Left kidney (tissue), 8 donors: ENCODE measurements around the gene IL1RAPL1. TPM values are rescaled to one million over a fixed set of nuclear protein-coding genes. Genes with fewer than 3 reads are reported as not detected.

Experiments used
- DNase-seq: peaks from one replicate; pipeline ENCODE4 v3.0.0-alpha.2; 2013
- long read RNA-seq, 8 donors: transcript quantifications; one replicate each; lab custom pipeline, GENCODE V29; 2026
- polyA plus RNA-seq: library from polyadenylated mRNA; unstranded; fragments of 120-200 nt; gene quantifications from one replicate; pipeline ENCODE4 v1.2.1, GENCODE V29; 2013; ENCODE audit not compliant: insufficient read length

Gene IL1RAPL1
- 2.5 TPM for polyA plus RNA-seq
- long read RNA-seq, donor 1, partial matches to known transcripts, result 0 of 1 reads
- long read RNA-seq, donor 1, other reads (novel, unspliced or antisense), result 0 of 1 reads
- long read RNA-seq, donor 2, result 0 reads
- long read RNA-seq, donor 3, result 0 reads
- long read RNA-seq, donor 4, result 0 reads
- long read RNA-seq, donor 5, result 0 reads
- long read RNA-seq, donor 6, partial matches to known transcripts, result 0 of 1 reads
- long read RNA-seq, donor 6, other reads (novel, unspliced or antisense), result 0 of 1 reads
- long read RNA-seq, donor 7, partial matches to known transcripts, result 0 of 1 reads
- long read RNA-seq, donor 7, other reads (novel, unspliced or antisense), result 0 of 1 reads
- long read RNA-seq, donor 8, result 0 reads

GRCh38 chrX:28586981-28587551, at the start of gene IL1RAPL1:
IL1RAPL1 (plus strand) TSS chrX:28587446.
- no peak for DNase-seq

GRCh38 chrX:28542791-28543190, 44.5 kb upstream of the IL1RAPL1 start:
- DNase-seq, result no peak

GRCh38 chrX:28549838-28550237, 37.4 kb upstream of the IL1RAPL1 start:
- DNase-seq, result no peak

GRCh38 chrX:28550331-28550872, 36.8 kb upstream of the IL1RAPL1 start:
- no peak for DNase-seq

- no peak for DNase-seq
Measured at GRCh38 chrX:28552322-28552721, 34.9 kb upstream of the IL1RAPL1 start.

GRCh38 chrX:28552882-28553829, 34.1 kb upstream of the IL1RAPL1 start:
- no peak for DNase-seq

GRCh38 chrX:28576117-28576516, 11.1 kb upstream of the IL1RAPL1 start:
- DNase-seq, result no peak

GRCh38 chrX:28581522-28581921, 5.7 kb upstream of the IL1RAPL1 start:
- DNase-seq, result no peak

- DNase-seq, result no peak
Measured at GRCh38 chrX:28582511-28582910, 4.7 kb upstream of the IL1RAPL1 start.

- no peak for DNase-seq
Measured at GRCh38 chrX:28584025-28584424, 3.2 kb upstream of the IL1RAPL1 start.

GRCh38 chrX:28585767-28586166, 1.5 kb upstream of the IL1RAPL1 start:
- DNase-seq, result no peak

- DNase-seq, result no peak
Measured at GRCh38 chrX:28586286-28586685, 960 bp upstream of the IL1RAPL1 start.

- DNase-seq, result no peak
Measured at GRCh38 chrX:28589046-28589445, 1.8 kb downstream of the IL1RAPL1 start.

GRCh38 chrX:28590396-28590795, 3.1 kb downstream of the IL1RAPL1 start:
- no peak for DNase-seq

GRCh38 chrX:28591542-28591941, 4.3 kb downstream of the IL1RAPL1 start:
- no peak for DNase-seq

GRCh38 chrX:28595346-28595745, 8.1 kb downstream of the IL1RAPL1 start:
- no peak for DNase-seq

GRCh38 chrX:28599957-28600356, 12.7 kb downstream of the IL1RAPL1 start:
- no peak for DNase-seq

- DNase-seq, result no peak
Measured at GRCh38 chrX:28609003-28609402, 21.8 kb downstream of the IL1RAPL1 start.

- DNase-seq, result no peak
Measured at GRCh38 chrX:28609917-28610613, 22.8 kb downstream of the IL1RAPL1 start.

GRCh38 chrX:28610746-28611145, 23.5 kb downstream of the IL1RAPL1 start:
- no peak for DNase-seq

- DNase-seq, result no peak
Measured at GRCh38 chrX:28613558-28613957, 26.3 kb downstream of the IL1RAPL1 start.

- DNase-seq, result no peak
Measured at GRCh38 chrX:28625223-28625622, 38.0 kb downstream of the IL1RAPL1 start.
